Ascending aorta (tissue), 2 donors: ENCODE results near the gene PREX1. TPM values are rescaled to one million over a fixed set of nuclear protein-coding genes. Genes with fewer than 3 reads are reported as not detected.
"Not testable (repeated sequence)": the region's sequence is repeated elsewhere in the genome, so short reads cannot be mapped to it uniquely, and the experiment has no call there.

Experiments
- DNase-seq, 2 donors: peaks; one replicate each; pipeline ENCODE4 v3.0.0-alpha.2; 2019; ENCODE audit warnings: low spot score in 2 of 2
- H3K27ac ChIP-seq, 2 donors: fragments of 200-600 bp; sonication (generic); one replicate each; pipeline ENCODE4 v1.5.1; 2016 to 2017; ENCODE audit warnings: mild to moderate bottlenecking in 1 of 2
- H3K27me3 ChIP-seq: fragments of 200-600 bp; sonication (generic); one replicate; pipeline ENCODE4 v1.5.1; 2017
- H3K36me3 ChIP-seq, 2 donors: fragments of 200-600 bp; sonication (generic); one replicate each; pipeline ENCODE4 v1.5.1; 2016
- H3K4me1 ChIP-seq, 2 donors: fragments of 200-600 bp; sonication (generic); one replicate each; pipeline ENCODE4 v1.5.1; 2016 to 2017; ENCODE audit warnings: mild to moderate bottlenecking in 1 of 2
- H3K4me3 ChIP-seq, 2 donors: fragments of 200-600 bp; sonication (generic); one replicate each; pipeline ENCODE4 v1.5.1; 2016 to 2017; ENCODE audit warnings: mild to moderate bottlenecking in 1 of 2
- H3K9me3 ChIP-seq, 2 donors: fragments of 200-600 bp; sonication (generic); one replicate each; pipeline ENCODE4 v1.5.1; 2016
- intact Hi-C: fragments of 100-400 bp; cut with DNase I; formaldehyde crosslinking; loops from one replicate; pipeline ENCODE4 v1.15.1; 2023
- total RNA-seq: library from RNA; depleted of rRNA; stranded (reverse); fragments of >200 nt; gene quantifications from one replicate; pipeline ENCODE4 v1.1.0, GENCODE V29; 2016
- TF ChIP-seq, protein P1 (sequence below), 3 experiments: fragments of 200-600 bp in 2 of 3; fragments of 450-650 bp in 1 of 3; sonication (generic) in 2 of 3; IDR thresholded peaks; one replicate each; pipeline ENCODE4 v1.5.1; 2016 to 2019; ENCODE audit warnings: antibody characterized with exemption in 3 of 3, mild to moderate bottlenecking in 1 of 3, moderate library complexity in 1 of 3

Gene PREX1
- 75.4 TPM for total RNA-seq

GRCh38 chr20:48827855-48828733, at the start of gene PREX1:
Gene PREX1, minus strand, starts transcription at chr20:48827999. Its CDS starts 139 bp downstream, at chr20:48827860.
- peaks cover 9 to 30% of the 10 kb centered on the region in 2 donors for H3K4me1 ChIP-seq
- H3K4me3 ChIP-seq, result peak within 1 kb of the TSS; percentile 82 to 88
- DNase-seq, result peak; percentile 50 to 88
- no peaks in the 10 kb centered on the region for H3K36me3 ChIP-seq
- H3K27ac ChIP-seq, result peak within 1 kb of the TSS; percentile 73 to 76
- no peaks in the 10 kb centered on the region for H3K27me3 ChIP-seq
- intact Hi-C loops, result loop anchor here (1.0 to 10.0 kb wide), 6 partner anchors 37 to 1043 kb away; partner anchors contain the start of genes ARFGEF2 and SULF2
- TF ChIP-seq, protein P1, sequence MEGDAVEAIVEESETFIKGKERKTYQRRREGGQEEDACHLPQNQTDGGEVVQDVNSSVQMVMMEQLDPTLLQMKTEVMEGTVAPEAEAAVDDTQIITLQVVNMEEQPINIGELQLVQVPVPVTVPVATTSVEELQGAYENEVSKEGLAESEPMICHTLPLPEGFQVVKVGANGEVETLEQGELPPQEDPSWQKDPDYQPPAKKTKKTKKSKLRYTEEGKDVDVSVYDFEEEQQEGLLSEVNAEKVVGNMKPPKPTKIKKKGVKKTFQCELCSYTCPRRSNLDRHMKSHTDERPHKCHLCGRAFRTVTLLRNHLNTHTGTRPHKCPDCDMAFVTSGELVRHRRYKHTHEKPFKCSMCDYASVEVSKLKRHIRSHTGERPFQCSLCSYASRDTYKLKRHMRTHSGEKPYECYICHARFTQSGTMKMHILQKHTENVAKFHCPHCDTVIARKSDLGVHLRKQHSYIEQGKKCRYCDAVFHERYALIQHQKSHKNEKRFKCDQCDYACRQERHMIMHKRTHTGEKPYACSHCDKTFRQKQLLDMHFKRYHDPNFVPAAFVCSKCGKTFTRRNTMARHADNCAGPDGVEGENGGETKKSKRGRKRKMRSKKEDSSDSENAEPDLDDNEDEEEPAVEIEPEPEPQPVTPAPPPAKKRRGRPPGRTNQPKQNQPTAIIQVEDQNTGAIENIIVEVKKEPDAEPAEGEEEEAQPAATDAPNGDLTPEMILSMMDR (IDR thresholded peaks at IDR 0.05), result peak in 1 of 3 experiments; percentile 62
- H3K9me3 ChIP-seq, result no peaks in the 10 kb centered on the region

DNA sequence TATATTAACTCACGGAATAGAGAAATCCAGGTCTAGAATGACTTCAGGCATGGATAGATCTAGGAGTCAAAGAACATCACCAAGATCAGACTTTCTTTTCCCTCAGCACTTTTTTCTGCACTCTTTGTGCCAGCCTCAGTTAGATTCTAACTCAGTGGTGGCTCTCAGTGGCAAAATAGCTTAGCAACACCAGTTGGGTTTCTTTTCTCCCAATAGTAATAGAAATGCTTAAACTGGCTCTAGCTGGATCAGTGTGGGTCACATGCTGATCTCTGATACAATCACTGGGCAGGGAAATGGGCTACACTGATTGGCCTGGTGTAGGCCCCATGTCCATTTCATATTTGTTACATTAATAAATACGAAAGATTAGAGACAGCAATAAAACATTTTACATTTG, 49.5 kb upstream of the PREX1 start:
- Histone ChIP-seq H3K4me1 (no peaks in the 10 kb centered on the region), H3K36me3 (no peaks in the 10 kb centered on the region), H3K9me3 (no peaks in the 10 kb centered on the region), H3K27me3 (no peaks in the 10 kb centered on the region), H3K4me3 (no peak overlapping the region), H3K27ac (no peak overlapping the region)
- no peak for DNase-seq
- TF ChIP-seq, protein P1 (IDR thresholded peaks at IDR 0.05), result no peak
- intact Hi-C loops, result no loop called here

- no peak overlapping the region for H3K27ac ChIP-seq
- TF ChIP-seq, protein P1 (IDR thresholded peaks at IDR 0.05), result no peak
- intact Hi-C loops, result no loop called here
- H3K9me3 ChIP-seq, result no peaks in the 10 kb centered on the region
- DNase-seq, result no peak
- no peaks in the 10 kb centered on the region for H3K27me3 ChIP-seq
- H3K36me3 ChIP-seq, result no peaks in the 10 kb centered on the region
- H3K4me3 ChIP-seq, result no peak overlapping the region
- no peaks in the 10 kb centered on the region for H3K4me1 ChIP-seq
Measured at GRCh38 chr20:48875914-48876240, 48.1 kb upstream of the PREX1 start.

GRCh38 chr20:48875233-48875913, 47.6 kb upstream of the PREX1 start:
- Histone ChIP-seq H3K4me1 (no peaks in the 10 kb centered on the region), H3K27me3 (no peaks in the 10 kb centered on the region), H3K36me3 (no peaks in the 10 kb centered on the region), H3K9me3 (no peaks in the 10 kb centered on the region), H3K4me3 (no peak overlapping the region), H3K27ac (no peak overlapping the region)
- intact Hi-C loops, result no loop called here
- TF ChIP-seq, protein P1 (IDR thresholded peaks at IDR 0.05), result no peak
- DNase-seq, result no peak

DNA sequence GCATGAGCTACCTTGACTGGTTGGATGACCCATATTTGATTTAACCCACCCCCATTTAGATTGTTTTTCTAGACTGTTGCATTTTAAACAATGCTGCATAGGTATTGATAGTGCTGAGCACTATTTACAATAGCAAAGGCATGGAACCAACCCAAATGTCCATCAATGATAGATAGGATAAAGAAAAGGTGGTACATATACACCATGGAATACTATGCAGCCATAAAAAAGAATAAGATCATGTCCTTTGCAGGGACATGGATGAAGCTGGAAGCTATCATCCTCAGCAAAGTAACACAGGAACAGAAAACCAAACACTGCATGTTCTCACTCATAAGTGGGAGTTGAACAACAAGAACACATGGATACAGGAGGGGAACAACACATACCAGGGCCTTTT, 41.6 kb upstream of the PREX1 start:
- H3K36me3 ChIP-seq, H3K4me1 ChIP-seq, DNase-seq, H3K27ac ChIP-seq, H3K9me3 ChIP-seq, H3K27me3 ChIP-seq, H3K4me3 ChIP-seq, intact Hi-C loops: not testable (repeated sequence)

DNA sequence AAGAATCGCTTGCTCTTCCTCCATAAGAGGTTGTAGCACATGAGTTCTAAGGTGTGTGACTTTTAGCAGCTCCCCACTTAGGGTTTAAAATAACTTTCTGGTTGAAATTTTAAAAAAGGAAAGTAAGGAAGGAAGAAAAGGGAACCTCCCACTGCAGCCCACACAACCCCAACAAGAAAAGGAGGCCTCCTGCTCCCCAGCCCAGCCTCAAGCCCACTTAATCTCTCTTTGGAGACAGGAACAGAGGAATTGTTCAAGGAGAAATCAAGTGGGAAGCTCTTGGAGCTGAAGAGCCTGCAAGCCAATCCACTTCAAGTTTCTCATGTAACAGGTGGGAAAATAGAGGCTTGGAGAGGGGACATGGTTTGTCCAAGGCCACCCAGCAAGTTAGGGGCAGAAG, 39.1 kb upstream of the PREX1 start:
- Histone ChIP-seq H3K27ac (no peak overlapping the region), H3K27me3 (no peaks in the 10 kb centered on the region), H3K36me3 (no peaks in the 10 kb centered on the region), H3K4me1 (no peaks in the 10 kb centered on the region), H3K9me3 (no peaks in the 10 kb centered on the region), H3K4me3 (no peak overlapping the region)
- TF ChIP-seq, protein P1 (IDR thresholded peaks at IDR 0.05), result no peak
- DNase-seq, result no peak
- intact Hi-C loops, result no loop called here
